Uterus (tissue), 2 donors: ENCODE data around the gene PRF1.

Experiments used
- CTCF ChIP-seq, 4 experiments: fragments of 200-600 bp in 2 of 4; fragments of 450-650 bp in 2 of 4; sonication (generic) in 2 of 4; IDR thresholded peaks; one replicate each; pipeline ENCODE4 v1.5.1; 2016 to 2019; ENCODE audit warnings: antibody characterized with exemption in 4 of 4, mild to moderate bottlenecking in 2 of 4, moderate library complexity in 1 of 4
- POLR2A ChIP-seq, 2 donors: fragments of 450-650 bp; IDR thresholded peaks; one replicate each; pipeline ENCODE4 v1.6.1; 2016; ENCODE audit warnings: antibody characterized with exemption in 2 of 2, mild to moderate bottlenecking in 1 of 2, moderate library complexity in 1 of 2

- TF ChIP-seq CTCF (IDR thresholded peaks at IDR 0.05) (no peak), POLR2A (IDR thresholded peaks at IDR 0.05) (no peak)
Observed at GRCh38 chr10:70563230-70563629, 39.3 kb downstream of the PRF1 start.
